ENCODE measurements around the gene ABCC3.
A peak's percentile ranks its signal among the peaks of the same experiment; 100 is the strongest.

ABCC3 gene

GRCh38 chr17:50626037-50626574 is 8.6 kb upstream of the ABCC3 start:
- no peak overlapping the region for H3K4me3 ChIP-seq (ENCODE audit: low read depth, low read length)
- peak; percentile 18 for DNase-seq (ENCODE audit: low read depth)

GRCh38 chr17:50627036-50627781 is 7.5 kb upstream of the ABCC3 start:
- H3K4me3 ChIP-seq (ENCODE audit: low read depth, low read length): no peak overlapping the region
- no peak for DNase-seq (ENCODE audit: low read depth)

GRCh38 chr17:50627782-50628601 is 6.7 kb upstream of the ABCC3 start:
- DNase-seq (ENCODE audit: low read depth): no peak
- H3K4me3 ChIP-seq (ENCODE audit: low read depth, low read length): no peak overlapping the region

GRCh38 chr17:50629902-50630301 is 4.8 kb upstream of the ABCC3 start:
- DNase-seq (ENCODE audit: low read depth): no peak
- H3K4me3 ChIP-seq (ENCODE audit: low read depth, low read length): no peak overlapping the region

- DNase-seq (ENCODE audit: low read depth): no peak
- H3K4me3 ChIP-seq (ENCODE audit: low read depth, low read length): no peak overlapping the region
Measured at GRCh38 chr17:50630524-50631194, 4.0 kb upstream of the ABCC3 start.

GRCh38 chr17:50631195-50631907 is 3.3 kb upstream of the ABCC3 start:
- peak; percentile 13 for DNase-seq (ENCODE audit: low read depth)
- no peak overlapping the region for H3K4me3 ChIP-seq (ENCODE audit: low read depth, low read length)

GRCh38 chr17:50631908-50632571 is 2.6 kb upstream of the ABCC3 start:
- H3K4me3 ChIP-seq (ENCODE audit: low read depth, low read length): no peak overlapping the region
- DNase-seq (ENCODE audit: low read depth): no peak

GRCh38 chr17:50632637-50633036 is 2.0 kb upstream of the ABCC3 start:
- H3K4me3 ChIP-seq (ENCODE audit: low read depth, low read length): no peak overlapping the region
- no peak for DNase-seq (ENCODE audit: low read depth)

- H3K4me3 ChIP-seq (ENCODE audit: low read depth, low read length): no peak overlapping the region
- DNase-seq (ENCODE audit: low read depth): no peak
Measured at GRCh38 chr17:50633683-50634082, 998 bp upstream of the ABCC3 start.

- peak overlapping the region; percentile 52 for H3K4me3 ChIP-seq (ENCODE audit: low read depth, low read length)
- DNase-seq (ENCODE audit: low read depth): no peak
Measured at GRCh38 chr17:50634915-50635731, 442 bp downstream of the ABCC3 start.

GRCh38 chr17:50635732-50635981 is 976 bp downstream of the ABCC3 start:
- DNase-seq (ENCODE audit: low read depth): no peak
- peak overlapping the region; percentile 52 for H3K4me3 ChIP-seq (ENCODE audit: low read depth, low read length)

GRCh38 chr17:50635982-50636803 is 1.5 kb downstream of the ABCC3 start:
- DNase-seq (ENCODE audit: low read depth): no peak
- H3K4me3 ChIP-seq (ENCODE audit: low read depth, low read length): no peak overlapping the region

GRCh38 chr17:50636804-50637195 is 2.1 kb downstream of the ABCC3 start:
- no peak for DNase-seq (ENCODE audit: low read depth)
- H3K4me3 ChIP-seq (ENCODE audit: low read depth, low read length): no peak overlapping the region

GRCh38 chr17:50637829-50638605 is 3.3 kb downstream of the ABCC3 start:
- H3K4me3 ChIP-seq (ENCODE audit: low read depth, low read length): no peak overlapping the region
- no peak for DNase-seq (ENCODE audit: low read depth)

- no peak overlapping the region for H3K4me3 ChIP-seq (ENCODE audit: low read depth, low read length)
- no peak for DNase-seq (ENCODE audit: low read depth)
Measured at GRCh38 chr17:50638606-50638965, 3.9 kb downstream of the ABCC3 start.

GRCh38 chr17:50638966-50639713 is 4.5 kb downstream of the ABCC3 start:
- no peak overlapping the region for H3K4me3 ChIP-seq (ENCODE audit: low read depth, low read length)
- peak; percentile 94 for DNase-seq (ENCODE audit: low read depth)

Data from skeletal muscle cell (primary cell).